HCT116 (cell line): ENCODE measurements around the gene BSPH1. TPM values are rescaled to one million over a fixed set of nuclear protein-coding genes. Genes with fewer than 3 reads are reported as not detected.
"Not testable (repeated sequence)": the region's sequence is repeated elsewhere in the genome, so short reads cannot be mapped to it uniquely, and the experiment has no call there.

Experiments
- ATAC-seq: fragments of 200-7000 bp; cut with Tn5 transposase; 2 replicates; pipeline ENCODE4 v1.9.1; 2020; ENCODE audit warnings: mild to moderate bottlenecking, moderate library complexity
- BruUV-seq: library from RNA; stranded (reverse); fragments of 400-500 nt; replicated peaks from 2 replicates; lab custom pipeline; 2021; lab: Mats Ljungman, UMichigan
- CTCF ChIA-PET: fragments of 300-600 bp; sonication (Branson Sonifier 250); formaldehyde crosslinking; loops from one replicate; lab custom pipeline; 2021; ENCODE audit warnings: antibody characterized with exemption; lab: Charles Lee
- POLR2A ChIA-PET: fragments of 300-600, 350-600 bp; sonication (Branson Sonifier 250); formaldehyde crosslinking; loops from one replicate; lab custom pipeline; 2021; ENCODE audit warnings: antibody characterized with exemption; lab: Charles Lee
- RAD21 ChIA-PET, 2 experiments: fragments of 300-600 bp; sonication (Branson Sonifier 250); formaldehyde crosslinking; loops; one replicate each; lab custom pipeline; 2023; ENCODE audit warnings: low total read pairs in 2 of 2; ENCODE audit not compliant: uncharacterized antibody in 2 of 2, unreplicated experiment in 2 of 2, low non-redundant PET in 1 of 2; lab: Charles Lee
- DNase-seq: peaks from one replicate; pipeline ENCODE4 v3.0.0-alpha.2; 2010; ENCODE audit warnings: low read depth, low spot score
- H2AFZ ChIP-seq: fragments of 200-600 bp; shearing (Covaris generic), sonication (generic); 2 replicates; pipeline ENCODE4 v1.6.1; 2017; ENCODE audit warnings: low read depth, mixed run types, mixed read lengths, antibody characterized with exemption, low read length; ENCODE audit not compliant: poor library complexity, severe bottlenecking
- H3K27ac ChIP-seq: 2 replicates; pipeline ENCODE4 v1.5.1; 2012; ENCODE audit warnings: low read depth, low read length
- H3K27me3 ChIP-seq: fragments of 200-600 bp; sonication (generic); 2 replicates; pipeline ENCODE4 v1.6.1; 2016; ENCODE audit warnings: mixed run types, low read length, mixed read lengths; ENCODE audit not compliant: insufficient read depth
- H3K36me3 ChIP-seq, 2 experiments: fragments of 200-500 bp in 1 of 2; fragments of 200-600 bp in 1 of 2; sonication (Bioruptor generic) in 1 of 2; sonication (generic) in 1 of 2; 2 replicates each; pipeline versions ENCODE4 v1.5.1 to v1.6.1; 2014 to 2016; ENCODE audit warnings: low read length in 2 of 2, inconsistent platforms in 1 of 2, mixed read lengths in 1 of 2, mixed run types in 1 of 2; ENCODE audit not compliant: insufficient read depth in 2 of 2, control insufficient read depth in 1 of 2
- H3K4me1 ChIP-seq, 2 experiments: fragments of 200-600 bp in 1 of 2; sonication (generic) in 1 of 2; 2 replicates each; pipeline versions ENCODE4 v1.5.1 to v1.6.1; 2012 to 2017; ENCODE audit warnings: low read length in 2 of 2, inconsistent platforms in 1 of 2, mild to moderate bottlenecking in 1 of 2, mixed read lengths in 1 of 2, mixed run types in 1 of 2, moderate library complexity in 1 of 2; ENCODE audit not compliant: insufficient read depth in 2 of 2, control insufficient read depth in 1 of 2
- H3K4me2 ChIP-seq: fragments of 200-600 bp; sonication (generic); 2 replicates; pipeline ENCODE4 v1.6.1; 2017; ENCODE audit warnings: mixed run types, low read length, mixed read lengths
- H3K4me3 ChIP-seq, 2 experiments: fragments of 200-600 bp in 1 of 2; sonication (generic) in 1 of 2; replicated peaks in 1 of 2; 2 replicates each; pipeline ENCODE4 v1.5.1; 2011 to 2016; ENCODE audit warnings: low read length in 2 of 2, control low read depth in 1 of 2, low read depth in 1 of 2, mild to moderate bottlenecking in 1 of 2, mixed read lengths in 1 of 2, mixed run types in 1 of 2
- H3K79me2 ChIP-seq: fragments of 200-600 bp; sonication (generic); 2 replicates; pipeline ENCODE4 v1.6.1; 2017; ENCODE audit warnings: mild to moderate bottlenecking, mixed run types, low read length, moderate library complexity, mixed read lengths; ENCODE audit not compliant: insufficient read depth
- H3K9ac ChIP-seq: fragments of 200-600 bp; sonication (generic); 2 replicates; pipeline ENCODE4 v1.6.1; 2016; ENCODE audit warnings: low read length, mixed read lengths
- H3K9me2 ChIP-seq: fragments of 200-600 bp; sonication (generic), shearing (Covaris generic); 2 replicates; pipeline ENCODE4 v1.6.1; 2017; ENCODE audit warnings: mixed run types, mild to moderate bottlenecking, moderate library complexity; ENCODE audit not compliant: insufficient read depth
- H3K9me3 ChIP-seq, 2 experiments: fragments of 200-500 bp in 1 of 2; fragments of 200-600 bp in 1 of 2; sonication (Bioruptor generic) in 1 of 2; sonication (generic) in 1 of 2; 2 replicates each; pipeline ENCODE4 v1.6.1; 2014 to 2017; ENCODE audit warnings: low read length in 2 of 2, mixed read lengths in 2 of 2, inconsistent platforms in 1 of 2, low read depth in 1 of 2, mild to moderate bottlenecking in 1 of 2, mixed run types in 1 of 2, moderate library complexity in 1 of 2; ENCODE audit not compliant: control insufficient read depth in 1 of 2, insufficient read depth in 1 of 2
- H4K20me1 ChIP-seq: fragments of 200-600 bp; sonication (generic), shearing (Covaris generic); 2 replicates; pipeline ENCODE4 v1.6.1; 2017; ENCODE audit warnings: mixed run types, mild to moderate bottlenecking, moderate library complexity; ENCODE audit not compliant: insufficient read depth
- CTCF ChIP-seq, 3 experiments: fragments of 200-600 bp in 1 of 3; sonication (generic) in 1 of 3; IDR thresholded peaks in 2 of 3; conservative IDR thresholded peaks in 1 of 3; 2 replicates each; pipeline ENCODE4 v1.5.1; 2012 to 2017; ENCODE audit warnings: low read depth in 2 of 3, low read length in 2 of 3, antibody characterized with exemption in 1 of 3, borderline replicate concordance in 1 of 3, control low read depth in 1 of 3, mild to moderate bottlenecking in 1 of 3, mixed read lengths in 1 of 3, mixed run types in 1 of 3, moderate library complexity in 1 of 3; ENCODE audit not compliant: insufficient read depth in 1 of 3
- intact Hi-C: fragments of 100-400 bp; cut with micrococcal nuclease; formaldehyde crosslinking; loops from 2 replicates; pipeline ENCODE4 v1.10.0; 2022
- total RNA-seq: library from RNA; stranded (reverse); gene quantifications from one replicate; pipeline ENCODE4 v1.2.1, GENCODE V29; 2021; ENCODE audit not compliant: unreplicated experiment

The BSPH1 gene
- total RNA-seq, 1 experiment from 2014 or later: not detected

DNA sequence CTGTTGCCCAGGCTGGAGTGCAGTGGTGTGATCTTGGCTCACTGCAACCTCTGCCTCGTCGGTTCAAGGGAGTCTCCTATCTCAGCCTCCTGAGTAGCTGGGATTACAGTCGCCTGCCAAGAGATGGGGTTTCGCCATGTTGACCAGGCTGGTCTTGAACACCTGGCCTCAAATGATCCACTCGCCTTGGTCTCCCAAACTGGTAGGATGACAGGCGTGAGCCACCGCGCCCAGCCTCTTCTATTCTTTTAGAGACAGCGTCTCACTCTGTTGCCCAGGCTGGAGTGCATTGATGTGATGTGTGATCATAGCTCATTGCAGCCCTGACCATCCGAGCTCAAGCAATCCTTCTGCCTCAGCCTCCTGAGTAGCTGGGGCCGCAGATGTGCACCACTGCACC, 36.0 kb downstream of the BSPH1 start:
- H3K27ac ChIP-seq, DNase-seq, H3K79me2 ChIP-seq, H4K20me1 ChIP-seq, POLR2A ChIA-PET, H3K4me3 ChIP-seq, H2AFZ ChIP-seq, RAD21 ChIA-PET, H3K36me3 ChIP-seq, CTCF ChIA-PET, H3K4me1 ChIP-seq, BruUV-seq, ATAC-seq, H3K4me2 ChIP-seq, H3K27me3 ChIP-seq, intact Hi-C loops, H3K9me3 ChIP-seq, H3K9ac ChIP-seq, H3K9me2 ChIP-seq: not testable (repeated sequence)

- H3K27me3 ChIP-seq, intact Hi-C loops, H3K36me3 ChIP-seq, BruUV-seq, H3K9ac ChIP-seq, CTCF ChIA-PET, ATAC-seq, H4K20me1 ChIP-seq, RAD21 ChIA-PET, H2AFZ ChIP-seq, H3K4me2 ChIP-seq, DNase-seq, H3K9me2 ChIP-seq, H3K4me3 ChIP-seq, H3K79me2 ChIP-seq, H3K27ac ChIP-seq, H3K9me3 ChIP-seq, POLR2A ChIA-PET, H3K4me1 ChIP-seq: not testable (repeated sequence)
These were observed 39.8 kb downstream of the BSPH1 start for GRCh38 chr19:47952132-47952531.

GRCh38 chr19:47949852-47950521, 42.0 kb downstream of the BSPH1 start:
- H3K27ac ChIP-seq, DNase-seq, H3K27me3 ChIP-seq, H3K4me3 ChIP-seq, H3K4me1 ChIP-seq, H2AFZ ChIP-seq, POLR2A ChIA-PET, H3K79me2 ChIP-seq, H4K20me1 ChIP-seq, RAD21 ChIA-PET, ATAC-seq, BruUV-seq, H3K36me3 ChIP-seq, H3K4me2 ChIP-seq, H3K9ac ChIP-seq, CTCF ChIA-PET, intact Hi-C loops, H3K9me2 ChIP-seq, H3K9me3 ChIP-seq: not testable (repeated sequence)
- peak in 2 of 3 experiments; percentile 40 to 51; a peak in 4 of 6 replicates for TF ChIP-seq CTCF (IDR thresholded peaks at IDR 0.05 in 2 of 3, conservative IDR thresholded peaks at IDR 0.05 in 1 of 3; ENCODE audit: borderline replicate concordance in 1 of 3, insufficient read depth in 1 of 3, low read depth in 2 of 3, low read length in 2 of 3)

GRCh38 chr19:47928581-47928980, 63.4 kb downstream of the BSPH1 start:
- H3K9ac ChIP-seq, H3K27me3 ChIP-seq, intact Hi-C loops, ATAC-seq, POLR2A ChIA-PET, H3K9me3 ChIP-seq, H3K9me2 ChIP-seq, BruUV-seq, H4K20me1 ChIP-seq, H2AFZ ChIP-seq, H3K4me3 ChIP-seq, H3K27ac ChIP-seq, H3K36me3 ChIP-seq, H3K4me1 ChIP-seq, CTCF ChIA-PET, DNase-seq, H3K79me2 ChIP-seq, RAD21 ChIA-PET, H3K4me2 ChIP-seq: not testable (repeated sequence)
